ENCODE data around the gene ZNF428. TPM values are rescaled to one million over a fixed set of nuclear protein-coding genes. Genes with fewer than 3 reads are reported as not detected.
A peak's percentile ranks its signal among the peaks of the same experiment; 100 is the strongest.

Gene ZNF428
- total RNA-seq, result 29.6 TPM
- long read RNA-seq, transcript ZNF428-201 (3 exons, 1,412 nt), result major isoform, 21 of 27 reads
- long read RNA-seq, partial matches to known transcripts, result 0 of 27 reads
- long read RNA-seq, other reads (novel, unspliced or antisense), result 5 of 27 reads

GRCh38 chr19:43619262-43620060 lies at the start of gene ZNF428:
Gene ZNF428 (minus strand): TSS chr19:43619629. CDS start chr19:43614304, 5,325 bp downstream.
- H3K4me3 ChIP-seq, result peak within 1 kb of the TSS; percentile 97
- H3K9me3 ChIP-seq, result no peaks in the 10 kb centered on the region
- H3K27ac ChIP-seq, result peak within 1 kb of the TSS; percentile 97
- TF ChIP-seq, protein P1, sequence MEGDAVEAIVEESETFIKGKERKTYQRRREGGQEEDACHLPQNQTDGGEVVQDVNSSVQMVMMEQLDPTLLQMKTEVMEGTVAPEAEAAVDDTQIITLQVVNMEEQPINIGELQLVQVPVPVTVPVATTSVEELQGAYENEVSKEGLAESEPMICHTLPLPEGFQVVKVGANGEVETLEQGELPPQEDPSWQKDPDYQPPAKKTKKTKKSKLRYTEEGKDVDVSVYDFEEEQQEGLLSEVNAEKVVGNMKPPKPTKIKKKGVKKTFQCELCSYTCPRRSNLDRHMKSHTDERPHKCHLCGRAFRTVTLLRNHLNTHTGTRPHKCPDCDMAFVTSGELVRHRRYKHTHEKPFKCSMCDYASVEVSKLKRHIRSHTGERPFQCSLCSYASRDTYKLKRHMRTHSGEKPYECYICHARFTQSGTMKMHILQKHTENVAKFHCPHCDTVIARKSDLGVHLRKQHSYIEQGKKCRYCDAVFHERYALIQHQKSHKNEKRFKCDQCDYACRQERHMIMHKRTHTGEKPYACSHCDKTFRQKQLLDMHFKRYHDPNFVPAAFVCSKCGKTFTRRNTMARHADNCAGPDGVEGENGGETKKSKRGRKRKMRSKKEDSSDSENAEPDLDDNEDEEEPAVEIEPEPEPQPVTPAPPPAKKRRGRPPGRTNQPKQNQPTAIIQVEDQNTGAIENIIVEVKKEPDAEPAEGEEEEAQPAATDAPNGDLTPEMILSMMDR (IDR thresholded peaks at IDR 0.05), result no peak
- H3K4me1 ChIP-seq, result peaks cover 18% of the 10 kb centered on the region
- ATAC-seq (peak; percentile 95 to 97), DNase-seq (peak; percentile 91)
- H3K36me3 ChIP-seq, result no peaks in the 10 kb centered on the region
- no peaks in the 10 kb centered on the region for H3K27me3 ChIP-seq (ENCODE audit: low read depth)
- intact Hi-C loops (cut with DNase I), result no loop called here

- Histone ChIP-seq H3K4me3 (peak overlapping the region; percentile 78), H3K9me3 (no peaks in the 10 kb centered on the region), H3K27me3 (ENCODE audit: low read depth) (no peaks in the 10 kb centered on the region), H3K4me1 (peaks cover 46% of the 10 kb centered on the region), H3K27ac (peak overlapping the region; percentile 93), H3K36me3 (peaks cover 36% of the 10 kb centered on the region)
- intact Hi-C loops (cut with DNase I), result no loop called here
- TF ChIP-seq, protein P1 (IDR thresholded peaks at IDR 0.05), result no peak
- peak; percentile 98 for DNase-seq
- peak; percentile 91 to 95 for ATAC-seq
Observed at GRCh38 chr19:43668406-43669109, 49.1 kb upstream of the ZNF428 start.

- Histone ChIP-seq H3K27ac (peak overlapping the region; percentile 3), H3K9me3 (no peaks in the 10 kb centered on the region), H3K36me3 (peaks cover 41% of the 10 kb centered on the region), H3K4me3 (peak overlapping the region; percentile 50), H3K4me1 (peaks cover 49% of the 10 kb centered on the region), H3K27me3 (ENCODE audit: low read depth) (no peaks in the 10 kb centered on the region)
- DNase-seq, result no peak
- ATAC-seq, result no peak
- TF ChIP-seq, protein P1 (IDR thresholded peaks at IDR 0.05), result no peak
- intact Hi-C loops (cut with DNase I), result no loop called here
Observed at GRCh38 chr19:43667876-43668405, 48.5 kb upstream of the ZNF428 start.

- no peak overlapping the region for H3K27ac ChIP-seq
- intact Hi-C loops (cut with DNase I), result no loop called here
- peak; percentile 57 for DNase-seq
Observed at GRCh38 chr19:43667126-43667875, 47.9 kb upstream of the ZNF428 start.

More at GRCh38 chr19:43667126-43667875, 47.9 kb upstream of the ZNF428 start:
- peak overlapping the region; percentile 50 for H3K4me3 ChIP-seq
- TF ChIP-seq, protein P1 (IDR thresholded peaks at IDR 0.05), result no peak
- H3K4me1 ChIP-seq, result peaks cover 49% of the 10 kb centered on the region
- ATAC-seq, result no peak
- H3K27me3 ChIP-seq (ENCODE audit: low read depth), result no peaks in the 10 kb centered on the region
- peaks cover 47% of the 10 kb centered on the region for H3K36me3 ChIP-seq
- H3K9me3 ChIP-seq, result no peaks in the 10 kb centered on the region
